Stimulated activated CD4-positive, alpha-beta T cell treated with anti-CD3 and anti-CD28 coated beads, Interleukin-1b, Interleukin-23, amount 100 ng/mL, for 1 hour (primary cell): Measurements from ENCODE around the gene IGSF3.

Experiments used
- DNase-seq, 2 donors: peaks; one replicate each; pipeline ENCODE4 v3.0.0-alpha.2; 2020; ENCODE audit warnings: low read depth in 2 of 2

IGSF3 gene

DNA sequence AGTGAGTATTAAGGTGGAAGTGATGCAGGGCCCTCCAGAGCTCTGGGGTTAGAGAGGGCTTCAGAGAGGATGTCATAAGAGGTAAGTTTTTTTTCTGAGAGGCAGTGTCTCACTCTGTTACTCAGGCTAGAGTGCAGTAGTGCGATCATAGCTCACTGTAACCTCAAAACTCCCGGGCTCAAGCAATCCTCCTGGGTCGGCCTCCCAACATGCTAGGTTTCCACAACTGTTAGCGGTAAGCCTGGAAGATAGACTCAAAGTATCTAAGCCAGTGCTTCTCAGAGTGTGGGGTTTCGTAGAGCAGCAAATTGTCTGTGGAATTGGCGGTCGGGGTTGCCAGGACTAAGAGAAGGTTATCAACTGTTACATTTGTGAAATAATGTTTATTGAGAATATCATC is 18.6 kb upstream of the IGSF3 start:
- no peak for DNase-seq

- DNase-seq, result no peak
Measured at GRCh38 chr1:116684575-116684974, 17.0 kb upstream of the IGSF3 start.

DNA sequence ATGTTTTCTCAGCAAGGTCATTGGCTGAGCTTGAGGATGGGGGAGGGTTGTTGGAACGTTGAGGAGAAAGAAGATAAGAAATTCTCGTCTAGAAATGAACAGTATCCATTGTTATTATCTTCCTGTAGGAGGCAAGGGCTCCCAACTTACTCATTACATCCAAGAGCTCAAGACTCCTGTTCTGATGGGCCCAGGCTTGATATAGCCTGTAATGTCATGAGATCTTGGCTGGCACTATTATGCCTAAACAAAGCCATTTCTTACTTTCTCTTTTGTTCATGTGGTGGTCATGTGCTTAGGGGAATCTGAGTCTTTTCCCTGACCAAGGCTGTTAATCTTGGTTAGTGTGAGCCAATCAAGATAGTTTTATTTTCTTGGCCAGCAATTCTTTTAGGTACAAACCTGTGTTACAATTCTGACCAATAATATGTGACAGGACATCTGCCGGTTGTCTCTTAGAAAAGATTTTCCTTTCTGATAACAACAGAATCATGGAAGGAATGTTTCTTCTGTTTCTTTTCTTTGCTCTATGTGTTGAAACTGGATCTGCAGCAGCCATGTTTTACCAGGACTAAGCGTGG is 15.2 kb upstream of the IGSF3 start:
- no peak for DNase-seq

DNA sequence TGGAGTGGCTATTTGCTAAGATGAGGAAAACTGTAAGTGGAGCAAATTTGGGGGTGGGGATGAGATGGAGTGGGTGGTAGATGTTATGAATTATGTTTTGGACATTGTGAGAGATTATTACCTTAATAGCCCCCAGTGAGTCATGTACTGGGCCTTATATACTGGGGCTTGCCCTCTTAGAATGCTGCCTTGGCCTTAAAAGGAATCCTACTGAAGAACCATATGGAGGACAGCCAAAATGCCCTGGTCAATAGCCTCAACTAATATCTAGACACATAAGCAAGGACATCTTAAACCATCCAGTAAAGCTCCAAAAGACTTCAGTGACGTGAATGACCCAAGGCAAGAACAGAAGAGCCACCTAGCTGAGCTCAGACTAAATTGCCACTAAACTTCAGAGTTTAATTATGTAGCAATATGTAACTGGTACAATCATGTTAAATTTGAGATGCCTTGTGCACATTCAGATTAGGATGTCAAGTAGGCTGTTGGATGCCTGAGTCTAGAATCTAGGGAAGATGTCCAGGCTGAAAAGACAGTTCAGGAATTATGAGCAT is 13.9 kb upstream of the IGSF3 start:
- DNase-seq, result no peak

DNA sequence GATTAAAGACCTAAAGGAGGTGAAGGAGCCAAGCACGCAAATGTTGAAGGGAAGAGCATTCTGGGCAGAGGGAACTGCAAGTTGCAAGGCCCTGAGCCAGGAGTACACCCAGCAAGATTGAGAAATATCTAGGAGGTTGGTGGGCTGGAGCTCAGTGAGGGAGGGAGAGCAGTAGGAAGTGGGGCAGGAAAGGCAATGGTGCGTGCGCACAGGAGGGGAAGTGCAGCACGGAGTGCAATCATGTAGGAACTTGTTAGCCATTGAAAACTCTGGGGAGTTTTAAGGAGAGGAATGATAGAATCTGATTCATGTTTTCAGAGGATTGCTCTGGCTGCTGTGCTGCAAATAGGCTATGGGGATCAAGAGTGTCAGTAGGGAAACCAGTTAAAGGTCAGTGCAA is 13.2 kb upstream of the IGSF3 start:
- no peak for DNase-seq

DNA sequence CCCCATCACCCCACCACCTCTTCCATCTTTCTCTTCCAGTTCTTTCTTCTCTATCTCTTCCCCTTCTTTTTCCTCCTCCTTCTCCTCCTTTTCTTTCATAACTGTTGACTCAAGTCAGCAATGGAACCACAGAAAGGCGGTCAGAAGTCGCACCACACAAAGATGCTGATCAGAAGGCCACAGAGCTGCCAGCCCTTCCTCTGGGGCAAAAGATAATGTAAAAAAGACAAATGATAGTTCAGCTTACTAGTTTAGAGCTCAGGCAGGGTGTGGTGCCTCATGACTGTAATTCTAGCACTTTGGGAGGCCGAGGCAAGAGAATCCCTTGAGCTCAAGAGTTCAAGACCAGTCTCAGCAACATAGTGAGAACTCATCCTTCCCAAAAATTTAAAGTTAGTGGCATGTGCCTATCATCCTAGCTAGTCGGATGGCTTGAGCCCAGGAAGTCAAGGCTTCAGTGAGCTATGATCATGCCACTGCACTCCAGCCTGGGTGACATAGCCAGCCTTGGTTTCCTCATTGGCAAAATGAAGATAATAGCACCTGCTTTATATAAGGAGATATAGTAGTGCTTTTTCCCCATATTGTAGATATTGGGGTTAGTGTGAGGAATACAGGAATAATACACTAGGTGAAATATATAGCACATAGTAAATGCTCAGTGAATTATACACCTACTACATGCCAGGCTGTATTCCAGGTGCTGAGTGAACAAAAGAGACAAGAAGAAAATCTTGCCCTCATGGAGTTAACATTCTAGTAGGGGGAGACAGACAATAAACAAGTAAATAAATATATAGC is 12.5 kb upstream of the IGSF3 start:
- no peak for DNase-seq

DNA sequence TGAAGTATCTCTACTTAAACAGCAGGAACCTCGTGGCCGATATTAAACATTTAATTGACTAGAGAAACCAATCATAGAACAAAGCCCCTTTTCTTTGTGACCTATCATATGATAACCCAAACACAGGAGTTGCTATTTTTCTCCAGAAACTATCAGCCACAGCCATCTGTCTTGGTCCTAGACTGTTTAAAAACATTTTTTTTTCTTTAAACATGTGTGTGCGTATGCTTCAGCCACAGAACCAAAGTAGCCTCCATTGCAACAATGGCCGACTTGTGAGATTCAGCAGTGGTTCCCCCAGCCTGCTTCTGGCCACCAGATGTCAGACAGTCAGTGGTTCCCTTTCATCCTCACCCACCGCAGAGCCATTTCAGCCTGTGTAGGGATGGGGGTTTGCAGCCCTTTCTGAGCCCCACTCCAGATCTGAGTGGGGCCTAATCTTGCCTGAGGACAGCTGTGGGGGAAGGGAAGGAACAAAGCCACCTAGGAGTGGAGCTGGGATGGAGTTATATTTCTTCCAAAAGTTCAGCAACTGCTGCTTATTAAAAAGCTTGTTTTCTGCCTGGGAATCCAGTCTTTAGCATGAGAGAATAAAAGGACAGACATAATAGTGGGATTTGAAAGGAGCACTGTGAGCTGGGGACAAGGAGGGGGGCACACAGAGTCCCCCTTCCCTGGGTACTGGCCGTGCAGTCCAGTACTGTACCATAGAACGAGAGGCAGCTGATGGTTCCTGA is 11.7 kb upstream of the IGSF3 start:
- DNase-seq, result no peak

- DNase-seq, result no peak
Measured at GRCh38 chr1:116678732-116679090, 11.2 kb upstream of the IGSF3 start.

- no peak for DNase-seq
Measured at GRCh38 chr1:116677474-116678062, 10.0 kb upstream of the IGSF3 start.

DNA sequence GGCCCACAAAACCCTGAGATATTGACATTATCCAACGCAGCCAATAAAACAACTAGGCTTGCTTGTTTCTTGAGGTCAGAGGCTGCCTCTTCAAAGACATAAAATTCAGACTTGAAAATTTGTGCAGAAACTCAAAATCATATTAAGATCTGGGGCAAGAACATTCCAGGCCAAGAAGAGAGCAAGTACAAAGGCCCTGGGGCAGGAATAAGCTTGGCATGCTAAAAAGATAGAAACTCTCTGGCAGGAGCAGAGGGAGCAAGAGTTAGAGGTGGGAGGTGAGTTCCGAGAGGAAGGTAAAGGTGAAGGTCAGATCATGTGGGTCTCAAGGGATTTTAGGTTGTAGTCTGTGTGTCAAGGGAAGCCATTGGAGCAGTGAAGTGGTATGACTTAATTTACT is 8.8 kb upstream of the IGSF3 start:
- DNase-seq, result no peak

DNA sequence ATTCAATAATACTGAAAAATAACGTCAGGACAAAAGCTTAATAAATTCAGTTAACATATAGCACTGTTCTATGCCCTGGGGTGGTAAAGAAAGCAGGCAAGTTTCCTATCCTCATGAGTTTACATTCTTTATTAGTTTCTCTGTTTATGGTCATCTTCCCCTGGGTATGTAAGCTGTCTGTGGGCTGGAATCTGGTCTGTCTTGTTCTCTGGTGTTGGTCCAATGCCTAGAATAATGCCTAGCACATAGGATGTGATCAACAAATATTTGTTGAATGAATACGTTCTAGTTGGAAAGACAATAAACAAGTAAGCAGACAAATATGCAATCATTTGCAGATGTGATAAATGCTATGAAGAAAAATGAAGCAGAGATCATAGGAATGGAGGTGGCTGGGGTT is 7.2 kb upstream of the IGSF3 start:
- no peak for DNase-seq

GRCh38 chr1:116674011-116674531 is 6.5 kb upstream of the IGSF3 start:
- DNase-seq, result no peak

GRCh38 chr1:116671912-116672311 is 4.4 kb upstream of the IGSF3 start:
- DNase-seq, result no peak

- no peak for DNase-seq
Measured at GRCh38 chr1:116671072-116671760, 3.7 kb upstream of the IGSF3 start.

DNA sequence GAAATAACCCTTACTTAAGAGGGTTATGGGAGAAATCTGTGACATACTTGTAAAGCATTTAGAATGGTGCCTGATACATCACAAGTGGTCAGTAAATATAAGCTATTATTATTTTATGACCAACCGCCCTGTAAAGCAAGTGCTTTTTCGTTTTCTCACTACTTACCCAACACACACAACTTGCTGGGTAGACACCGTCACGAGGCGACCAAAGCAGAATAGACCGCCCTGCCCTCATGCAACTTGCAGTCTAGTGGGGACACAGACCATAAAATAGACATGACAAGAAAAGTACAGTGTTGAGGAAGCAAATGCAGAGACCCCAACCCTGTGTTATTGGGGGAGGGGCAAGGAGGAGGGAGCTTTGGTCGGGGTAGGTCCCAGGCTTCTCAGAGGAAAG is 744 bp upstream of the IGSF3 start:
- no peak for DNase-seq

GRCh38 chr1:116667078-116667574 is 407 bp downstream of the IGSF3 start:
- no peak for DNase-seq

DNA sequence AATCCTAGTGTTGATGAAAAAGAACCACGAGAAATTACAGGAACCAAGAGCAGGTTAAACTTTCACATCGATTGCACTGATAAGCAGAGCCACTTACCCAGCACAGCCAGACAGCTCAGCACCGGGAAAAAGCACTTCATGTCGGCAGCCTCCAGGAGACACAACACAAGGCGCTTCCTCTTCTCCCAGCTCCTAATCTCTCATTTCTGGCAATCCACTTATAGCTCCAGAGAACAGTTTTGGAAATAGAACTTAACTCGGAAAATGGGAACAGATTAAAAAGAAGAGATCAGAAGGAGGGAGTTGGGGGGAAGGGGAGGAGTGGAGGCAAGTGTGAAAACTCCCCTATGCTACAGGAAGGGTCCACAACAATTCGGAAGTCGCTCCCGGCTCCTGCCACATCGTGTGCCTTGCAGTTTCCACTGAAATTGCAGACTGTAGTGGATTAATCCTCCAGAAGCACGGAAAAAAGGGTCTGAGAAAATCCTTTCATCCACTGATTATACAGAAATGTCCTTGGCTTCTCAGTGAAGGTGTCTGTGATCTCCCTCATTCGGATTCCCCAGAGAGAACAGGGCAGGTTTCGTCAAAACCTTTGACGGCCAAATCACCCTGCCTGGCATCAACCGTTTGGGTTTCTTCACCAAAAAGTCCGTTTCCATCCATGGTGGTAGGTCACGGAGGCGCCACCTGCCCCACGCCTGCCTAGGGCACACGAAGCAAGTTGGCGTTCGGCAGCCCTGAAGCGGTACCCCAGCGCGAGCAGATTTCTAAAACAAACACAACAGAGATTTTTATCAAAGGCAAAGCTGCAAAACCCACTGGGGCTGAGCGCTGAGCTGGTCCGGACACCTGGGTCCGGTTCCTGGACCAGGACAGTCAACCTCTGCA is 1.1 kb downstream of the IGSF3 start:
- no peak for DNase-seq

GRCh38 chr1:116664978-116665371 is 2.6 kb downstream of the IGSF3 start:
- no peak for DNase-seq

GRCh38 chr1:116664366-116664977 is 3.1 kb downstream of the IGSF3 start:
- DNase-seq, result no peak

DNA sequence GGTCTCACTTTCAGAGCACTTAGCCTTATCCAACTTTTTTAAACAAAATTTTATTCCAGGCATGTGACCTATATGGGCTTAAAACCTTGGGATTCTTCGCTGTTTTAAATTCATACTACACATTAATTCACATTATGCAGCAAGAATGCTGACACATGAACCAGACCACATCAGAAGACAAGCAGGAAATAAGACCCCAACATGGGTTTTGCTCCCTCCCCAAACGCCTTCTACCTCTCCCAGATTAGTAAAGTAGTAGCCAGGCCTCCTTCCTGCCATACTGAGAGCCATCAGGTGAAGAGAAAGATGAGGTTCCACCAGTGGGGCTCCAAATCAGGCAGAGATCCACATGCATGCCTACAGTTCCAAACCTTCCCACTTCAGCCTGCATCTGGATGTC is 3.7 kb downstream of the IGSF3 start:
- DNase-seq, result no peak
